Fibroblast of skin of right biceps (primary cell): ENCODE data around the gene CLEC16A.
A peak's percentile ranks its signal among the peaks of the same experiment; 100 is the strongest.

Experiments
- DNase-seq: peaks from one replicate; pipeline ENCODE4 v3.0.0-alpha.2; 2013

The CLEC16A gene

GRCh38 chr16:11087691-11088073, 143.3 kb downstream of the CLEC16A start:
- no peak for DNase-seq

- DNase-seq = no peak
Measured at GRCh38 chr16:11088074-11088730, 143.8 kb downstream of the CLEC16A start.

- no peak for DNase-seq
Measured at GRCh38 chr16:11088831-11089230, 144.5 kb downstream of the CLEC16A start.

- peak; percentile 74 for DNase-seq
Measured at GRCh38 chr16:11089504-11090124, 145.2 kb downstream of the CLEC16A start.

GRCh38 chr16:11090232-11090631, 145.9 kb downstream of the CLEC16A start:
- no peak for DNase-seq

- no peak for DNase-seq
Measured at GRCh38 chr16:11091021-11091785, 146.8 kb downstream of the CLEC16A start.

GRCh38 chr16:11092788-11093571, 148.6 kb downstream of the CLEC16A start:
- no peak for DNase-seq

GRCh38 chr16:11093572-11094074, 149.3 kb downstream of the CLEC16A start:
- no peak for DNase-seq

- DNase-seq = peak; percentile 41
Measured at GRCh38 chr16:11094075-11094856, 149.9 kb downstream of the CLEC16A start.

- DNase-seq = no peak
Measured at GRCh38 chr16:11094857-11095565, 150.6 kb downstream of the CLEC16A start.

GRCh38 chr16:11095935-11096334, 151.6 kb downstream of the CLEC16A start:
- DNase-seq = no peak

- DNase-seq = no peak
Measured at GRCh38 chr16:11097094-11097786, 152.9 kb downstream of the CLEC16A start.

GRCh38 chr16:11097787-11098167, 153.4 kb downstream of the CLEC16A start:
- no peak for DNase-seq

GRCh38 chr16:11098601-11099390, 154.4 kb downstream of the CLEC16A start:
- no peak for DNase-seq

GRCh38 chr16:11099672-11100205, 155.4 kb downstream of the CLEC16A start:
- DNase-seq = no peak

- peak; percentile 83 for DNase-seq
Measured at GRCh38 chr16:11100239-11100750, 155.9 kb downstream of the CLEC16A start.

- DNase-seq = no peak
Measured at GRCh38 chr16:11101283-11101682, 156.9 kb downstream of the CLEC16A start.

- peak; percentile 15 for DNase-seq
Measured at GRCh38 chr16:11101695-11102522, 157.5 kb downstream of the CLEC16A start.

GRCh38 chr16:11102523-11102898, 158.1 kb downstream of the CLEC16A start:
- no peak for DNase-seq
